HG03520 (cell line): ENCODE results near the gene PCBD2.
"Not testable (repeated sequence)": the region's sequence is repeated elsewhere in the genome, so short reads cannot be mapped to it uniquely, and the experiment has no call there.

Source experiments
- ATAC-seq: cut with Tn5 transposase; IDR thresholded peaks from one replicate; pipeline ENCODE4 v1.9.1; 2021; ENCODE audit warnings: mild to moderate bottlenecking, moderate library complexity; ENCODE audit not compliant: unreplicated experiment

Gene PCBD2

DNA sequence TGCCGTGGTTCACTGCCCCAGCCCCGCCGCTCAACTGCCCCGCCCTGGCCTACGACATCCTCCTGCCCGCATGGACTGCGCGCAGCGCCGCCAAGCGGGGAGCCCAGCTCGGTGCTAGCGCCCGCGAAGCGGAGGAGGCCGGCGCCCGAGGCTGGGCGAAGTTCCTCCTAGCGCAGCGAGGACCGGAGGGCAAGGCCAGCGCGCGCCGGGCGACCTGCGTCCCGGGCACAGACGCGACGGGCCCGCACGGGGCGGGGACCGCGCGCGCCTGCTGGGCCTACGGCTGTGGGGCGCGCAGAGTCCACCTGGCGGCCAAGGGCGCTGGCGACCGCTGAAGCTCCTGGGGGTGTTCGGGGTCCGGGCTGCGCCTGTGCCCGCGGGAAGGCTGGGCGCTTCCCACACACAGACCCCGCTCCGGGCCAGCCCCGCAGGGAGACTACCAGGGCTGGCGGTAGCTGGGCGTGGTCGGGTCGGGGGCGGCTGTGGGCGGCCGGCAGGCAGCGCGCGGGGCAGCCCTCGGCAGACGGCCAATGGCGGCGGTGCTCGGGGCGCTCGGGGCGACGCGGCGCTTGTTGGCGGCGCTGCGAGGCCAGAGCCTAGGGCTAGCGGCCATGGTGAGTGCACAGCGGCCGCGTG, at the start of gene PCBD2:
Gene PCBD2, plus strand, starts transcription at position 522 of the 636 bp plus-strand sequence. Its CDS starts 9 bp downstream, at position 531.
- peak; percentile 73 for ATAC-seq

DNA sequence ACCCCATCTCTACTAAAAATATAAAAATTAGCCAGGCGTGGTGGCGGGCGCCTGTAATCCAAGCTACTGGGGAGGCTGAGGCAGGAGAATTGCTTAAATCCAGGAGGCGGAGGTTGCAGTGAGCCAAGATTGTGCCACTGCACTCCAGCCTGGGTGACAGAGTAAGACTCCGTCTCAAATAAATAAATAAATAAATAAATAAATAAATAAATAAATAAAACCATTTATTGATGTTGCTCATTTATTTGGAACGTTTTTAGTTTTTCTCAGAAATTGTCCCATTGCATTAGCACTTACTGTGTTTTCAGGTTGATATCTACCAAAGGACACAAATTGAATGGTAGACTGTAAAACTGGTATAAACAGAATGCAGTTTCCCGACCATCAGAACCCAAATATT, 48.5 kb upstream of the PCBD2 start:
- not testable (repeated sequence) for ATAC-seq

DNA sequence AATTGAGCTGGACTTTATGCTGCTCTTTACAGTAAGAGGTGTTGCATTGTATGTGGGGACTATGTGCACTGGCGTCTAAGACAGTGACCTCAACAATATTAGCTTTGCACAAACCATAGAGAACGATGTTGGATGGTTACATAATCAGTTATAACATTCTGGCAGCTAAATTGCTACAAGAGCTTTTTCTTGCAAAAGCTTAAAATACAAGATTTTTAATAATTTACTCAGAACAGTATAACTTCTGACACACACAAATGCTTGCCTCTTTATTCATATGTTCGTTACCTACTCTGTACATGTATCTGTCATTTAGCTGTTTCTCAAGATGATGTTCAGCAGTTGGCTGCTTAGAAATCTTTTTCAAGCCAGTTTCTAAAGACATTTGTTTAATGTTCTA, 47.5 kb upstream of the PCBD2 start:
- ATAC-seq: no peak

DNA sequence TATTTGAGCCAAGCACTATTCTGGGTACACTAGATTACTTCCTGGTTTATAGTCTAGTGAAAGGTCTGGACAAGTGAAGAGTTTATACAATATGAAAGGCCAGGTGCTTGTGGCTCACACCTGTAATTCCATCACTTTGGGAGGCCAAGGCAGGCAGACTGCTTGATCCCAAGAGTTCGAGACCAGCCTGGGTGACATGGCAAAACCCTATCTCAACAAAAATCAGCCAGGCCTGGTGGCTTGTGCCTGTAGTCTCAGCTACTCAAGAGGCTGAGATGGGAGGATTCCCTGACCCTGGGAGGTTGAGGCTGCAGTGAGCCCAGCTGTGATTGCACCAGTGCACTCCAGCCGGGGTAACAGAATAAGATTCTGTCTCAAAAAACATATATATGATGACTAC, 40.2 kb upstream of the PCBD2 start:
- no peak for ATAC-seq

DNA sequence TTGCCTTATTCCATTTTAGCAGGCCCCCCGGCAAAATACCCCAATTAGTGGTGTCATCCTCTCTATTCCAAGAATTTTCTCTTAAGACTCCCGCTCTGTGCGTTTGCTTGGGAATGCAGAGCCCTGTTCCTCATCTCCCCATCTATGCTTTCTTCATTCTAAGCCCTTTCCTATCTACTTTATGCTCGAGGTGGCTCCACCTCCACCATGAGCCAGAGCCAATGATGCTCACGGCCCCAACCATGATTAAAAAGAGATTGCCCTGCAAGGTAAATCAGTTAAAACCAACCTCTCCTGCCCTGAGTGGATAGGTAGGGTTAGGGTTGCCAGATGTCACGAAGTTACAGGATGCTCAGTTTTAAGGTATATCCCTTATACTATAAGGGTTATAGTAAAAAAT, 31.4 kb upstream of the PCBD2 start:
- no peak for ATAC-seq

DNA sequence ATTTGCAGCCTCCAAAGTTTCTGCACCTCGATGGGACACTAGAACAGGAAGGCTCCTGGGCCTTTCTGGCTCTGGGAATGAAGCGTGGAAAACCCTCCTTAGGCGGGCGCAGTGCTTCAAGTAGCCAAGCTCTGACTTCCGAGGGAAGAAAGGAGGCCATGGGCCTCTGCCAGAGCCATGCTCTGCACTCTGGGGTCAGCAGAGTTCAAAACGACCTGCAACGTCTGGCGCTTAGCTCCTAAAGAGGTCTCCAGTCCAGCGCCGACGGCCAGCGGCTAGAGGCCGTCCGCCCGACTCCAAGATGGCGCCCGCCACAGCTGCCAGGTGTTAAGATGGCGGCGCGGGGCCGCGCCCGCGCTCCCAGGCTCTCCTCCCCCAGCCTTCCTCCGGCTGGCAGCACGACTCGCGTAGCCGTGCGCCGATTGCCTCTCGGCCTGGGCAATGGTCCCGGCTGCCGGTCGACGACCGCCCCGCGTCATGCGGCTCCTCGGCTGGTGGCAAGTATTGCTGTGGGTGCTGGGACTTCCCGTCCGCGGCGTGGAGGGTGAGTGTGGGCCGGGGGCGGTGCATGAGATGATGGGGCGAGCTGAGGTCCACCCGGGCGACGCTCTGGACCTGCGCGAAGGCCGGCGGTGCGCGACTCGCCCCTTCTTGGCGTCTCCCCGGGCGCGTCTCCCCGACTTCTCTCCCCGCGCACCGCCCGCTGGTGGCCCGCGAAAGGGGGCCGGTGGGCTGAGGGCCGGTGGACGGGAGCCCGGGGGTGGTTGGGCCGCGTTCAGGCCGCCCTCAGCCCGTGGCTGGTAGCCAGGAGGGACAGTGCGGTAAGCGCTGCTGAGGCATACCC, 30.7 kb upstream of the PCBD2 start, which contains the start of gene TXNDC15:
Gene TXNDC15, plus strand, starts transcription at position 385 of the 844 bp plus-strand sequence. Its CDS starts 57 bp downstream, at position 442.
- ATAC-seq: peak; percentile 73

DNA sequence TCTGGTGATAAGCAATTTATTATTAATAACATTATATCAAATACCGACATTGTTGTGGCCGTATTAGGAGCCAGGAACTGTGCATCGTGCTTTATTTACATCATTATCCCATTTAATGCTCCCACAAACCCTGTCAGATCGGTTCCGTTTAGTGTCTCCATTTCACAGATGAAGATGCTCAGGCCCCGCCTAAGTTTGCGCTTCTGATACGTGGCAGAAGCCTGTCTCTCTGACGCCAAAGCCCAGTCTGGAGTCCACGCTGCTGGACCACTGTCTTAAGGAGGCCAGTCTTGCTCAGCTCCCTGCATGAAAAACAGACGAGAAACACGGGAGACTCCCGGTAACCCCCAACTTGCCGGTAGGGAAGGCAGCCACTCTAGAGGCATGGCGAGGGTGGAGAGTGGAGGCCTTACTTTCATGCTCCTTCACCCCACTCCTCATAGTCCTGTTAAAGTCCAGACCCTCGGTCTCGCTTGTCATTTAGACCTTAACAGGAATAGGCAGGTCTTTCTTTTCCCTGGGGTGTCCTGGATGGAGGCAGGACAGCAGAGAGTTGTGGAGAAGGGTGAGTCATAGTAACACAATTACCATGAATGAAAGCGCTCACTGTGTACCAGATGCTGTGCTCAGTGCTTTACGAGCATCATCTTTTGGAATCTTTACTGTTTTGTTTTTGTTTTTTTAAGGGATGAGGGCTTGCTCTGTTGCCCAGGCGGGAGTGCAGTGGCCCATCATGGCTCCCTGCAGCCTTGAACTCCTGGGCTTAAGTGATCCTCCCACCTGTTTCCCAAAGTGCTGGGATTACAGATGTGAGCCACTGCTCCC, 29.9 kb upstream of the PCBD2 start:
- no peak for ATAC-seq

DNA sequence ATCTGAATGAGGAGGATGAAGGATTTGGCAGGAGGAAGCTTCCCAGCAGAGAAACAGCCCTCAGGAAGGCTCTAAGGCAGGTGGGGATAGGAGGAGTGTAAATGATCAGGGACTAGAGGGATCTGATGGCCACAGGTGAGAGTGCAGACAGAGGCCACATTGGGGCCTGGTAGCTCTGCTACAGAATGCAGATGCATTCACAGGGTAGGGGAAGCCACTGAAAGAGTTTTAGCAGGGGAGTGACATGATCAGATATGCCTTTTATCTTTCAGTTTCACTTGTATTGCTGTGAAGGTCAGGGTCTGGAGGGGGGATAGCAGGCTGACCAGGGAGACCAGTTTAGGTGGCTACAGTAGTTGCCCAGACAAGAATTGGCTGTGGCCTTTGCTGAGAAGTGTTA, 27.8 kb upstream of the PCBD2 start:
- ATAC-seq: no peak

DNA sequence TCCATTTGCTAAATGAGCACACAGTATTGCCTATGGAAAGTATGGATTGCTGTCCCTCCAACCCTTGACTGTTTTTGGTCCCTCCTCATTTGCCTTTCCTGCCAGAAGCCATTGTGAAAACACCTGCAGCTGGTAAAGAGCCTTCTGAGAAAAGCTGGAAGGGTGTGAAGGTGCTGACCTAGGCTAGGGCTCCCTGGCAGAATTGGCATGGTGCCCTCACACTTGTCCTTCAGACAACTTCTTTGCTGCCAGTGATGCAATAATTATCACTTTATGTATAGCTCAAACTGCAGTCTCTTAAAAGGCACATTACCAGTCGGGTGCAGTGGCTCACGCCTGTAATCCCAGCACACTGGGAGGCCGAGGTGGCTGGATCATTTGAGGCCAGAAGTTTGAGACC, 26.5 kb upstream of the PCBD2 start:
- ATAC-seq: no peak

DNA sequence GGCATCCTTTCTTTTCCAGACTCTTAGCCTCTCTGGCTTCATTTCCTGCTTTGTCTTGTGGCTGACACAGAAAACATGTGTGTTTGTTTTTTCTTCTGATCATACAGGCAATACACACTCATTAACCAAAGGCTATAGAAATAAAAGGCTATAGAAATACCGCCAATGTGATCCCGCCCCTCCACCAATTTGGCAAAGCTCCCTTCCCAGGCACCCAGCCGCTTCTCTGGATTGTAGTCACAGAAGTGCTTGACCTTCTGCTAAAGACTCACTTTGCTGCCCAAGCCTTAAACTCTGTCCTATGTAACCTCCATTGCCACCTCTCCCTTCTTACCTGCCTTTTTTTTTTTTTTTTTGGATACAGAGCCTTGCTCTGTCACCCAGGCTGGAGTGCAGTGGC, 25.5 kb upstream of the PCBD2 start:
- ATAC-seq: no peak

DNA sequence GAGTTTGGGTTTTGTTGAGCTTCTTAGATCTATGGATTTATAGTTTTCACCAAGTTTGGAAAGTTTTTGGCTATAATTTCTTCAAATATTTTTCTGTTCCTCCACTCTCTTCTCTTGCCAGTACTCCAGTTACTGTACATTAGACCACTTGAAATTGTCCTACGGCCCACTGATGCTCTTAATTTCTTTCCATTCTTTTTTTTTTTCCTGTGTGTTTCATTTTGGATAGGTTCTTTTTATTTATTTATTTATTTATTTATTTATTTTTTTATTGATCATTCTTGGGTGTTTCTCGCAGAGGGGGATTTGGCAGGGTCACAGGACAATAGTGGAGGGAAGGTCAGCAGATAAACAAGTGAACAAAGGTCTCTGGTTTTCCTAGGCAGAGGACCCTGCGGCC, 24.0 kb upstream of the PCBD2 start:
- ATAC-seq: not testable (repeated sequence)

DNA sequence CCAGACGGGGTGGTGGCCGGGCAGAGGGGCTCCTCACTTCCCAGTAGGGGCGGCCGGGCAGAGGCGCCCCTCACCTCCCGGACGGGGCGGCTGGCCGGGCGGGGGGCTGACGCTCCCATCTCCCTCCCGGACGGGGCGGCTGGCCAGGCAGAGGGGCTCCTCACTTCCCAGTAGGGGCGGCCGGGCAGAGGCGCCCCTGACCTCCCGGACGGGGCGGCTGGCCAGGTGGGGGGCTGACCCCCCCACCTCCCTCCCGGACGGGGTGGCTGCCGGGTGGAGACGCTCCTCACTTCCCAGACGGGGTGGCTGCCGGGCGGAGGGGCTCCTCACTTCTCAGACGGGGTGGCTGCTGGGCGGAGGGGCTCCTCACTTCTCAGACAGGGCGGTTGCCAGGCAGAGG, 23.2 kb upstream of the PCBD2 start:
- not testable (repeated sequence) for ATAC-seq

DNA sequence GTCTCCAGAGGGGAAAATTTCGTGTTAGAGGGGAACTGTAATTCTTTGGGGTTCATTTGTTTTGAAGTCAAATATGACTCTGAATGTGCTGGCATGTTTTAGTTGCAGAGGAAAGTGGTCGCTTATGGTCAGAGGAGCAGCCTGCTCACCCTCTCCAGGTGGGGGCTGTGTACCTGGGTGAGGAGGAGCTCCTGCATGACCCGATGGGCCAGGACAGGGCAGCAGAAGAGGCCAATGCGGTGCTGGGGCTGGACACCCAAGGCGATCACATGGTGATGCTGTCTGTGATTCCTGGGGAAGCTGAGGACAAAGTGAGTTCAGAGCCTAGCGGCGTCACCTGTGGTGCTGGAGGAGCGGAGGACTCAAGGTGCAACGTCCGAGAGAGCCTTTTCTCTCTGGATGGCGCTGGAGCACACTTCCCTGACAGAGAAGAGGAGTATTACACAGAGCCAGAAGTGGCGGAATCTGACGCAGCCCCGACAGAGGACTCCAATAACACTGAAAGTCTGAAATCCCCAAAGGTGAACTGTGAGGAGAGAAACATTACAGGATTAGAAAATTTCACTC, 17.3 kb upstream of the PCBD2 start:
- no peak for ATAC-seq

DNA sequence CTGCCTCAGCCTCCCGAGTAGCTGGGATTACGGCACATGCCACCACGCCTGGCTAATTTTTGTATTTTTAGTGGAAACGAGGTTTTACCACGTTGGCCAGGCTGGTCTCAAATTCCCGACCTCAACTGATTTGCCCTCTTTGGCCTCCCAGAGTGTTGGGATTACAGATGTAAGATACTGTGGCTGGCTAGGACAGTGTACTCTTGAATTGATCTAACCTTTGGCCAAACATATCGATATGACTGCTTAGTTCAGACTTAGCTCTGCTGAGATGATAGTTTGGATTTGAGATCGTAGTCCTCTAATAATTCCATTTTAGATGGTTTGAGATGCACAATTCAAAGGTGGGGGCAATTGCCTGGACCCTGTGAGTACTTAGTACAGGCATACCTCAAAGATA, 15.6 kb upstream of the PCBD2 start:
- ATAC-seq: no peak

DNA sequence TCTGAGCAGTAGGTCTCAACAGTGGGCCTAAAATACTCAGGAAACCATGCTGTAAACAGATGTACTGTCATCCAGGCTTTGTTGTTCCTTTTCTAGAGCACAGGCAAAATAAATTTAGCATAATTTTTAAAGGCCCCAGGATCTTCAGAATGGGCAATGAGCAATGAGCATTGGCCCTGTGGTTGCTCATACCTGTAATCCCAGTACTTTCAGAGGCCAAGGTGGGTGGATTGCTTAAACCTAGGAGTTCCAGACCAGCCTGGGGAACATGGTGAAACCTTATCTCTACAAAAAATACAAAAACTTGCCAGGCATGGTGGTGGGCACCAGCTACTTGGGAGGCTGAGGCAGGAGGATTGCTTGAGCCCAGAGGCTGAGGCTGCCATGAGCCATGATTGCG, 13.5 kb upstream of the PCBD2 start:
- ATAC-seq: no peak

DNA sequence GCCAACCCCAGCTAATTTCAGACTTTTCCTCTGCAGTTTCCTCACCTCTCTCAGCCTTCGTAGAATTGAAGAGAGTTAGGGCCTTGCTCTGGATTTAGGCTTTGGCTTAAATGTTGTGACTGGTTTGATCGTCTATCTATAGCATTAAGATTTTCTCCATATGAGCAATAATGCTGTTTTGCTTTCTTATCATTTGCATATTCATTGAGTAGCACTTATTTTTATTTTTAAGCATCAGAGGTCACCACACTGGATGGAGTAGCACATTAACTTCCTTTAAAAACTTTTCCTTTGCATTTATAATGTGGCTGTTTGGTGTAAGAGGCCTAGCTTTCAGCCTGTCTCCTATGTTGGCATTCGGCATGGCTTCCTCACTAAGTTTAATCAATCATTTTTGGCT, 12.6 kb upstream of the PCBD2 start:
- ATAC-seq: no peak

DNA sequence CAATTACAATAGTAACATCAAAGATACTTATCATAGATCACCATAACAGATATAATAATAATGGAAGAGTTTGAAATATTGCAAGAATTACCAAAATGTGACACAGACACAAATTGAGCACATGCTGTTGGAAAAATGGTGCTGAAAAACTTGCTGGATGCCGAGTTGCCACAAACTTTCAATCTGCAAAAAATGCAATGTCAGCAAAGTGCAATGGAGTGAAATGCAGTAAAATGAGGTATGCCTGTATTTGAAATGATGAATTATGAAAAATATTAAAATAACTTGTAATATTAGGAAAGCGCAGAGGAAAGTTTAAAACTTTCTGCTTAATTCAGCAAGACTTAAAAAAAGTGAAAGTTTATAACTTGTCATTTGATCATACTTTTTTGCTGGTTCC, 12.0 kb upstream of the PCBD2 start:
- no peak for ATAC-seq

DNA sequence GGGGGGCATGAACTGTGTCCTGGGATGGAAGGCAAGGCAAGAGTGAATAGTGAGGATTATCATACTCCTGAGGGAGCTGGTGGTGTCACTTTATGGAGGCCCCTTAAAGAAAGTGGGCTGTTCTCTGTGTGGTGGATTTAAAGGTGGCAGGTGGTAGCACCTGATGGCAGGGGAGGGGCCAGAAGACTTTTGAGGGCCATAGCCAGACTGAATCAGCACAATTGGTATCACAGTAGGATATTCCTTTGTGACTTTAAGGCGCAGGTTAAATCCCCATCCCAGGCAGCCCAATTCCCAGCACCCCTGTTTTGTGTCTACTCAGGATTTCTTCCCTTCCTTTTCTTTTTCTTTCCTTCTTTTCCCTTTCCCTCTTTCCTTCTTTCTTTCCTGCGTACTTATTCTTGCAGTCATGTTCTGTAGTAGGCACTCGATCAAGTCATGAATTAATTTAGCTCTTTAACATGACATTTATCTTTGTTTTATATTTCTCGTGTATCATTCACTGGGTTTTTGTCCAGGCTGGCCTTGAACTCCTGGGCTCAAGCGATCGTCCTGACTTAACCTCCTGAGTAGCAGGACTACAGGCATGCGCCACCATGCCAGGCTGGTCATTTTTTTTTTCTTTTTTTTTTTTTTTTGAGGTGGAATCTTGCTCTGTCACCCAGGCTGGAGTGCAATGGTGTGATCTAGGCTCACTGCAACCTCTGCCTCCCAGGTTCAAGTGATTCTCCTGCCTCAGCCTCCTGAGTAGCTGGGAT, 11.0 kb upstream of the PCBD2 start:
- ATAC-seq: no peak

DNA sequence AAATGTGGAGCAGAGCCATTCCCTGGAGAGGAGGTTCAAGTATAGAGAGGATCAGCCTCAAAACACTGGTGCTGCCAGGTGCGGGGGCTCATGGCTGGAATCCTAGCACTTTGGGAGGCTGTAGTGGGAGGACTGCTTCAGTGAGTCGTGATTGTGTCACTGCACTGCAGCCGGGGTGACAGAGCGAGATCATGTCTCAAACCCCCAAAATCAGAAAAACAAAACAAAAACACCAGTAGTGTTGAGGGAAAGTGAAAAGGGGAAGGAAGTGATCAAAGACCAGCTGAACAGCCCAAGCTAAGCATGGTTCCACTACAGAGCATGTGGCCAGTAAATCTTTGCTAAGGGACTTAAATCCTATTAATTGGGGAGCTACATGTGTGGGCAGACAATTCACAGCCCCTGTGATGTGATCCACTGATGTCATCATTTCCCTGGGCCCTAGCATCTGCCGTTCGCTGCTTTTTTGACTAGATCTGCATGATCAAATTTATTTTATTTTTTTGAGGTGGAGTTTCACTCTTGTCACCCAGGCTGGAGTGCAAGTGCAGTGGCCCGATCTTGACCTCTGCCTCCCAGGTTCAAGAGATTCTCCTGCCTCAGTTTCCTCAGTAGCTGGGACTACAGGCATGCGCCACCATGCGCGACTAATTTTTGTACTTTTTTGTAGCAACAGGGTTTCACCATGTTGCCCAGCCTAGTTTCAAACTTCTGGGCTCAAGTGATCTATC, 2.7 kb upstream of the PCBD2 start:
- no peak for ATAC-seq
